Measurements from ENCODE around the gene ATR.

- TF ChIP-seq GATA2 (IDR thresholded peaks at IDR 0.05; ENCODE audit: low read depth, low read length) (no peak), GATA3 (IDR thresholded peaks at IDR 0.05; ENCODE audit: low read depth, low read length) (no peak)
Measured at GRCh38 chr3:142611206-142611605, 32.7 kb upstream of the ATR start.
